Activated gamma-delta T cell (primary cell): Measurements from ENCODE around the gene SETD5.

ENCODE experiments used
- DNase-seq: peaks from one replicate; lab custom pipeline; 2025; lab: John Stamatoyannopoulos, UW
- total RNA-seq, 2 donors: gene quantifications; one replicate each; lab custom pipeline; 2026; lab: John Stamatoyannopoulos, UW

The SETD5 gene, protein sequence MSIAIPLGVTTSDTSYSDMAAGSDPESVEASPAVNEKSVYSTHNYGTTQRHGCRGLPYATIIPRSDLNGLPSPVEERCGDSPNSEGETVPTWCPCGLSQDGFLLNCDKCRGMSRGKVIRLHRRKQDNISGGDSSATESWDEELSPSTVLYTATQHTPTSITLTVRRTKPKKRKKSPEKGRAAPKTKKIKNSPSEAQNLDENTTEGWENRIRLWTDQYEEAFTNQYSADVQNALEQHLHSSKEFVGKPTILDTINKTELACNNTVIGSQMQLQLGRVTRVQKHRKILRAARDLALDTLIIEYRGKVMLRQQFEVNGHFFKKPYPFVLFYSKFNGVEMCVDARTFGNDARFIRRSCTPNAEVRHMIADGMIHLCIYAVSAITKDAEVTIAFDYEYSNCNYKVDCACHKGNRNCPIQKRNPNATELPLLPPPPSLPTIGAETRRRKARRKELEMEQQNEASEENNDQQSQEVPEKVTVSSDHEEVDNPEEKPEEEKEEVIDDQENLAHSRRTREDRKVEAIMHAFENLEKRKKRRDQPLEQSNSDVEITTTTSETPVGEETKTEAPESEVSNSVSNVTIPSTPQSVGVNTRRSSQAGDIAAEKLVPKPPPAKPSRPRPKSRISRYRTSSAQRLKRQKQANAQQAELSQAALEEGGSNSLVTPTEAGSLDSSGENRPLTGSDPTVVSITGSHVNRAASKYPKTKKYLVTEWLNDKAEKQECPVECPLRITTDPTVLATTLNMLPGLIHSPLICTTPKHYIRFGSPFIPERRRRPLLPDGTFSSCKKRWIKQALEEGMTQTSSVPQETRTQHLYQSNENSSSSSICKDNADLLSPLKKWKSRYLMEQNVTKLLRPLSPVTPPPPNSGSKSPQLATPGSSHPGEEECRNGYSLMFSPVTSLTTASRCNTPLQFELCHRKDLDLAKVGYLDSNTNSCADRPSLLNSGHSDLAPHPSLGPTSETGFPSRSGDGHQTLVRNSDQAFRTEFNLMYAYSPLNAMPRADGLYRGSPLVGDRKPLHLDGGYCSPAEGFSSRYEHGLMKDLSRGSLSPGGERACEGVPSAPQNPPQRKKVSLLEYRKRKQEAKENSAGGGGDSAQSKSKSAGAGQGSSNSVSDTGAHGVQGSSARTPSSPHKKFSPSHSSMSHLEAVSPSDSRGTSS (N-terminal part only)
- 150 to 158 reads per million in 2 donors for total RNA-seq

DNA sequence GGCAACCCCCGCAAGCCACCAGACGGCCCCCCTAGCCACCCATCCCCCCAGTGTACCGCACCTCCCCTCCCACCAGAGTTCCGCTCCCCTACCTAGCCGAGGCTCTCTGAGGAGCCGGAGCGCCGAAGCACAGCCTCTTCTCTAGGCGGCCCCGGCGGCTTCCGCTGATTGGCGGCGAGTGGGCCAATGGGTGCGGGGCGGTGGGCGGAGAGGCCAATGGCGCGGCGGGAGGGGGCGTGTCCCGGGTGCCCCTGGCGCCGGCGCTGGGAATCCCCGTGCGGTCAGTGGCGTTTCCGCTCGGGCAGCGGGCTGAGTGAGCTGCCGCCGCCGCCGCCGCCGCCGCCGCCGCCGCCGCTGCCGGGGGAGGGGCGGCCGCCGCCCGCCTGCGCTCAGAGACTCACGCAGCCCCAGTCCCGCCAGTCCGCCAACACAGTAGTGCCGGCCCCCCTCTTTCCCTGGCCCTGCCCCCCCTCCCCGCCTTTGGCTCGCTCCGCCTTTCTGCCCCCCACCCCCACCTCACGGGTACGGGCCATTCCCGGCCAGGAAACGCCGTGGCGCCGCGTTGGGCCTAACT lies at the start of gene SETD5:
TSS of gene SETD5 (plus strand) at position 284 of the 574 bp plus-strand sequence. CDS start 31,324 bp downstream, outside the sequence.
- peak; percentile 100 for DNase-seq

DNA sequence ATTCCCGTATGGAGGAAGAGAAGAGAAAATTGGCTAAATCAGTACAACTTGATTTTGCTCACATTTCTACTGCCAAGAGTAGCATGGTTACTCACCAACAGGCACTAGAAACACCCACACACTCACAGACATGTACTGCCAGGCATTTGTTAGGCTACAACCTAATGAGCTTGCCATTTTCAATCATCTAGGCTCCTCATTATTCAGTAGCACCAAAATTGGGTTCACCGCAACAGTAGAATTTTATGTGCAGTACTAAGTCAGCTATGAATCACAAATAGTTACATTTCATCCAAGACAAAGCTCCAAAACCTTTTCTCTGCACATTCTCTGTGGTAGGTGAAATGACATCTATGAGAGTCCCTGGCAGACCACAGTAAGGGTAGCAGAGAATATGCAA lies 49.5 kb upstream of the SETD5 start:
- no peak for DNase-seq

DNA sequence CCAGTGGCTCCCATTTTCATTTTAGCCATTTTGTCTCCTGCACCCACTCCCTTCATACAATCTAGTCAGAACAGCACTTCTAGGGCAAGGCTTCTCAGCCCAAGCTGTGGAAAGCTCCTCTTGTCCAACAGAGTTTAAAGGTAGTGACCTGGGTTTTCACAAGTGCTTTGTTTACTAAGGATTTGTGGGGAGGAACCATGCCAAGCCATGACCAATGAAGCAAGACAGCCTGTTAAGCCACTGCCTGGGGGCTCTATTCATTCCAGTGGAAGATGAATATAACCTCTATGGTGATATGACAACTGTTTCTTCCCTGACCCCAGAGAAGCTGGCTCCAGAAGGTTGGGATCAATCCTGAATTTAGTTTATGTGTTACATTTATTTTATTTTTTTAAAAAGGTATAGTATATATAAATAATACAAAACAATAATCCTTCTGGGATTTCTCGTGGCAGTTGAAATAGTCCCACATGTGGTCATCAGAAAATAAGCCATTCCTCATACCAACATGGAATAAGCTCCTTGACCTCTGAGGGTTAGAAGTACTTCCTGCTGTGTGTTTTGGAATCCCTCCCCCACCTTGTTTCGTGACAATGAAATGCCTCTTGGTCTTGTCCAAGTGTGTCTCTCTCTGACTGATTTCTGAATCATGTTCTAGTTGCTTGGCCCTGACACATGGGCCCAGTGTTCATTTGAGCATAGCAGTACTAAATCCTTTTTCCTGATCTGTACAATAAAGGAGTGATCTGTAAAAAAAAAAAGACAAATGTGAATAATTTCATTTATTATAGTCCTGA lies 47.9 kb upstream of the SETD5 start:
- DNase-seq: no peak

DNA sequence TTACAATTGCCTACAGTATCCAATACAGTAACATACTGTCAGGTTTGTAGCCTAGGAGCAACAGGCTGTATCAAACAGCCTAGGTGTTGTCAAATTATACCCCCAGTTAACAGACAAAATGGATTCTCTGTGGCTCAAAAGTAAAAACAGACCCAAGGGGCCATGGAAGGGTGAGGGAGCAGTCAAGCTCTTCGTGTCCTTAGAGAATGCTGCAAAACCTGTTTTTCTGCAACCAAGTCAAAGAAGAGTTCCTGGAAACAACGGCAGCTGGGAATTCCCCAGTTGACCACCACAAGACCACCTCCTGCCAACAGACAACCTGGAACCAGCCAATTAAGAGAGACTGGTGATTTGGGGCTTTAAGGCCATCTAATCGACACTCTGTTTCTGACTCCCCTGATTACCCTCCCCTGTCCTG lies 45.7 kb upstream of the SETD5 start:
- DNase-seq: no peak

DNA sequence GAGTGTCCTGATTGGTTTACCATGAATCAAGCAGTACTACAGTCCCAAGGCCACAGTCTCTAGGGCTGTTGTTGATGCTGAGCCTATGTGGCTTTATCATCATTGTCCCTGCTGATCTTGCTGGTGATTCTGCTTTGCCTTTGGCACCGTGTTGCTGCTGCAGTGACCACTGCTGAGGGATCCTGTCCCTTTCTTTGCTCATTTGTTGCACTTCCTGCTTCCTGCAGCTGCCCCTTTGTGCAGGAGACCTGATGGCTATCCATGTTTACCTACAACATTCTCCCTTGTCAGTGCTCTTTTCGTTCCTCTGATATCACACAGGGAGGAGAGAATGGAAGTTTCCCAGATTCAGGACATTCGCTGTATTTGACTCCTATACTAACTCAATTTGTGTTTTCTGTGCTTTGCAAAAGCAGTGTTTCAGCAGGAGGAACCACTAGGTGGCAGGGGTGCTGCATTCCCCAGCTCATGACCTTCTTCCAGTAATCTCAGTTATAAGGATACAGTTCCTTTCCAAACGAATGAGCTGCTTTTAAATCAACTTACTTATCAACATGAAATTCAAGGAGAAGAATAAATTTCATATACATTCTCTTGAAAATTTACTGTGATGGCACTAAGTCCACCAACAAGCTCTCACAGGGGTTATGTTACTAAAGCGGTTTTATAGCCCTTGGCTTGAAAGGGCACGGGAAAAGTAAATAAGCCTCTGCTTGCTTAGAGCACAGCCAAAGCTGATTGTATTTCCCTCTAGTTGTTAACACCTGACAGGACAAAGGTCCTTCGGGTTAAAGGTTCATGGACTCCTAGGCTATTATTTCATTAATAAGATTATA lies 44.3 kb upstream of the SETD5 start:
- no peak for DNase-seq

DNA sequence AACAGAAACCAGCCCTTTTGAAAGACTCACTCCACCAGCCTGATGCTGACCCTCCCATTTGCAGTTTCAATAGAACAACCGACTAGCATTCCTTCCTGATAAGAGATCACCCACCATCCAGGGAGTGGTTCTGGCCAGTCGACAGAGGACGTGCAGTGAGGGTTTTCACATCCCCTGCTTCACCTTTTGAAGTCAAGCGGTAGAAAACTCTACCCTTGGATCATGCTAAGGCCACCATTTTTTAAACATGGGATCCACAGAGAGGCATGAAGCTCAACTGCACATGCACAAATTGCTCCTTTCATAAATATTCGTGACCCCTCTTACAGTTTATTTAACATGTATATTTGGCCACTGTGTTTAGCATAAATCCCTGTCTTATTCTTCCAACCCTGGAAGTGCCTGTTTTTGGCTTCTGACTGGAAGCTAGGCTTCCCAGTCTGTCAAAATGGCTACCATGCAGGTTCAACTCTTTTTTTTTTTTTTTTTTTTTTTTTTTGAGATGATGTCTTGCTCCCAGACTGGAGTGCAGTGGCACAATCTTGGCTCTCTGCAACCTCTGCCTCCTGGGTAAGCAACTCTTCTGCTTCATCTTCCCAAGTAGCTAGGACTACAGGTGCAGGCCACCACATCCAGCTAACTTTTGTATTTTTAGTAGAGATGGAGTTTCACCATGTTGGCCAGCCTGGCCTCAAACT lies 35.6 kb upstream of the SETD5 start:
- DNase-seq: no peak

DNA sequence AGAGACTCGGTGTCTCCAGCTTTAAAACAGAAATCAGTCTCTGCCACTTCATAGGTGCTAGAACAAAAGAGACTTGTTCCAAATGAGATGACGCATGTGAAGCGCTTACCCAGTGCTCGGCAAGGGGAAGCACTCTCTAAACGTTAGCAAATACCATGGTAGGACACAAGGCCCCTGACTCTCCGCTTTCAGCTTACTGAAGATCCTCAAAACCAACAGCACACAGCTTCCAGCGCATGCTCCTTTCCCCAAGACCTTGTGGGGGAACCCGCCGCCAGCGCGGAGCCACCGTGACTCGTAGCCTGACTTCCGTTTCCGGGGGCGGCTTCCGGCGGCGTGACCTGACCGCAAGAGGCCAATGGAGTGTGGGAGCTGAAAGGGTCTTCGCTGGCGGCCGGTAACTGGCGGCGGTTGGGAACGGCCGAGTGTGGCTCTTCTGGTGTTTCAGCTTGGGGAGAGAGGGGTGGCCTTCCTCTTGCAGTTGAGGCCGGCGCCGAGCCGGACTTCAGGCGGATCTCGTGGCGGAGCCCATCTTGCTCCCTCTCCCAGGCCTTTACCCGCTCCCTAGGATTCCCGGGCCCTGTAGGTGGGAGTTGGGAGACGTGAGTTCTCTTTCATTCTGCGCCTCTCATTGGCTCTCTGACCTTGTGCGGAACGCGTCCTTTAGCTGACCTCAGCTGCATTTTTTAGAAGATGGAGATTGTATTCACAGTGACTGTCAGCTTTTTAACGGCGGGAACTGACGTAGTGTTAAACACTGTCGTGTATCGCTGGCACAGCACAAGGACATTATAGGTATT lies 34.5 kb upstream of the SETD5 start, which contains the start of gene THUMPD3:
TSS of gene THUMPD3 (plus strand) at position 324 of the 800 bp plus-strand sequence. CDS start 2,015 bp downstream, outside the sequence.
- DNase-seq: peak; percentile 90

DNA sequence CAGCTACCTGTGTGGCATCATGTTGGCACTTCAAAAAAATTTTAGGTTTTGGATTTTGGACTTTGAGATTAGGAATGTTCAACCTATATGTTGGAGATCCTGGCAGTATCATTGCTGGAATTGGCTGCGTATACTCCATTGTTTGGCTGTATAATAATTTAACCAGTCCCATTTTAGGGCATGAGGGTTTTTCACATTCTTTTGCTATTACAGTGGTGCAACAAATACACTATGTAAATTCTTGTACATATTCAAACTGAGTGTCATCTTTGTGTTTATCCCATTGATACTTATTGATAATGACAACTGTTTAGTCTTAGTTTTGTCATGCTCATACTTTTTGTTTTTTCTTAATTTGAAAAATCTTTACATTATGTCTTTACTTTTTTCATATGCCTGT lies 27.9 kb upstream of the SETD5 start:
- no peak for DNase-seq

DNA sequence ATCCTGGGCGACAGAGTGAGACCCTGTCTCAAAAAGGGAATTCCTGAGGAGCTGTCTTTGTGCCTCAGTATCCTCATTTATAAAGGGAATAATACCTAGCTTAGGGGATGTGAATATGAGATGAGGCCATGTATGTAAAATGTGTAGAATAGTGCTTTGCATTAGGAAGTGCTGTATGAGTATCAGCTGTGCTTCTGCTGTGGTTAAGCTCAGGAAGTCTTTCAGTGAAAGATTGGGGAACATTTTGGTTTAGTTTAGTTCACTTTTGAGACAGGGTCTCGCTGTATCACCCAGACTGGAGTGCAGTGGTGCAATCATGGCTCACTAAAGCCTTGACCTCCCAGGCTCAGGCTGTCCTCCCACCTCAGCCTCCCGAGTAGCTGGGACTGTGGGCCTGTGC lies 23.9 kb upstream of the SETD5 start:
- no peak for DNase-seq

DNA sequence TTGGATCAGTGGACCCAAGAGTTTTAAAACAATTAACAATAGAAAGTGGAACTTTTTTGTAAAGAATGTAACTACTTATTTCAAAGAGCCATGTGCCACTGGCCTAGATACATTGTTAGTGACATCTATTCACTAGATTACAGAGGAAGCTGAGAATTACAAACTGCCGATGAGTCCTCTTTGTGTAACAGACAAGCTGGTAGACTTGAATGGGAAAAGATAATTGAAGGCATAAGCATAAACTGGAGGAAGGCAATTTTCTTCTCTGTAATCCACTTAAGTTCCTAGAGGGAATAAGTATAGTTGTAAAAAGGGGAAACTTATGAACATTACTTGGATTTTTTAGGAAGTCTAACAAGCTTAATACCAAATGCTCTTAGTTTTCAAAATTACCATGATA lies 19.4 kb upstream of the SETD5 start:
- no peak for DNase-seq

DNA sequence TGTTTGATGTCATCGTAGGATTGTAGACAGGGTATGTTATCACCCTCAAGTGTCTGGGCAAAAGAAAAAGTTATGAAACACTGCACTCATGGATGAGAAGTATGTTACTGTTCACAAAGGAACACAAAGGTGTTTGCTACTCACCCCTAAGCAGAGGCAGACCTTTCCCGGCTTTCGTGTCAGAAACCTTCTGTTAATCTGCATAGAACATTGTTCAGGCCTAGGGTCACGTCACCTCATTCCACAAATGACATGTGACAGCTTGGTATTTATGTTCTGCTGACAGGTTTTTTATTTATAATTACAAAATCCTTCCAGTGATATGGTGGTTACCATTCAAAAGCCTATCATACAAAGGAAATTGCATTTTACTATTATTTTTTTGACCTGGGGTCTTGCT lies 18.1 kb upstream of the SETD5 start:
- DNase-seq: no peak

DNA sequence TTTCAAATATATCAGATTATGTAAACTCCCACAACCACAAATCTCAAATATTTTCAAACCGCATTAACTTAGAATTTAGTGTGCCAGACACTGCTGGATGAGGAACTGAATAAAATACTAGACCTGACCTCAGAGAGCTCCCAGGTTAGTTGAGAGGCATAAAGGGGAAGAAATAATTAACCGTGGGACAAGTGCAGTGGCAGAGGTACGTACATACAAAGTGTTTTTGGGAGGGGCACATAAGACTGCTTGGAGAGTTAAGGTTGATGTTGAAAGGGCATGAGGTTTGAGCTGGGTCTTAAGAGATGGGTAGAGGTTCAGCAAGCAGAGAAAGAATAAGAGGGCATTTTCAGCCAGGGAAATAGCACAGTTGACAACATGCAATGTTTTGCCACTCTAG lies 17.4 kb upstream of the SETD5 start:
- no peak for DNase-seq

DNA sequence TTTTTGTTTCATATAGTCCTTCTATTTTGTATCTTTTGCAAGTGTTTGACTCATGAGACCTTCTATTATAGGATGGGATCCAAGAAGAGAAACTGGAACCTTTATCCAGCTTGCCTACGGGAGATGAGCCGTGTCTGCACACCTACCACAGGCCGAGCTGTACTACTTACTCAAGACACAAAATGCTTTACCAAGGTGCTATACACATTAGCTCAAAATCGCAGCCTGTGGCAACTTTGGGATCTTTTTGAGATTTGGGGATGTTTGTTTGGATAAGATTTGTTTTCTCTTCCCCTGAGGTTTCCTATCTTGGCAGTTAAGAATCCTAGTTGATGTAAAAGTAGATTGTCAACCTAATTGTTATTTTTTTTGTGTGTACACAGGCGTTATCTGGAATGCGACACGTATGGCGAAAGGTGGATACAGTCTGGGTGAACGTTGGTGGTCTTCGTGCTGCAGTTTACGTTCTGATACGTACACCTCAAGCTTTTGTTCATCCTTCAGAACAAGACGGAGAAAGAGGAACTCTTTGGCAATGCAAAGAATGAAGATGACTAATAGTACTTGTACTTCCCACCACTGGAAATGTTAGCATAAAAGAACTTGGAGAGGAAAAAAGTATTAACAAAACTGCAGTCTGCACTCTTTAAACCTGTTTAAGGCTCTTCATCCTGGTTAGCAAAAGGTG lies 13.1 kb upstream of the SETD5 start:
- no peak for DNase-seq

DNA sequence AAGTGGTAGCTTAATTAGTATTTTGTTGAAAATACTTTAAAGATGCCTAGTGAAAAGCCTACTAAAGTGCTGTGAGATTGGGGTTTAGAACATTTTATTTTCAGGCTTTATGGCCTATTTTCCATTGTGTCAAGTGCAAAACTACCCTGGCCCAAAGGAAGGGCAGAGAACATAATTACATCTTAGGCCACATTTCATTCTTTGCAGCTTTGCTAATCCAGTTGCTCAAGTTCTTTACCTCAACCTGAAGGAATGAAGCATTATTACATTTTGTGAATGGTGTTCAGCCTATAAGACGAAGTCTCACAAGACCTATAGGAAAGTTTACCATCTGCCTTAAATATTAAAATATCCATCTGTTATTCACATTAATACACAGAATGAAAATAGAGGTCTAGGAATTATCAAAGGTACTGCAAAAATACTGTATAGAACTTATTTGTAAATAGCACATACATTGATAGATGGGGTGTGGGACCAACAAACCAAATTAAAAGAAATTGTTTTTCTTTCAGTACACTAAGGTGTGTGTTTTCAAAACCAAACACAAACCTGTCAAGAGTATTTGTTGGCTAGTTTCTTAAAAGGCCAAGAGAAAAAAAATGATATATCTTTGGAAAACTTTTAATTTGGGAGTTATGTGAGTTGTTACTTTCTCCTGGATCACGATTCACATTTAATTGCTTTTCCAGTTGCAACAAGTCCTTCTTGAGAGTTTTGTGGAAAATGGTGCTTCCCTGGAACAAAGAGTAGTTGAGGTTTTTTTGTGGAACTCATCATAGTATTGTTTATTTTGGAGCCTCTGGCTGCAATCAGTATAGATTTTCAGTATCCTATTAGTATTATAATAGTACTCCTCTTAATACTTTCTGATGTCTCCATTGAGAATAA lies 12.0 kb upstream of the SETD5 start:
- no peak for DNase-seq

DNA sequence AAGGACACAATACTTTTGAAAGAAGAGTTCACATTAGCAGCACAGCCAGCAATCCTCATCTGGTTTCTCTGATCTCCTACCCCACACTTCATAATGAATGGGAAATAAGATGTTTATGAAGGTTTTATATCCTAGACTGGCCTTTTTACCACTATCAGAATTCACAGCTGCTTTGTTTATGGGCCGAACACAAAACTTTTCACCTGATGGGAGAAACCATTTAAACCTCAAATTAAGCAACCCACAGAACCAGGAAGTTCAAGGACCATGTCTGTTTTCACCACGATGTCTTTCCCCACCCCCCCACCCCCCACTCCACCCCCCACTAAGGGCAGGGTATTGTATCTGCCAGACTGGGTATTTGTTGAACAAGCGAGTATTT lies 11.3 kb upstream of the SETD5 start:
- no peak for DNase-seq

DNA sequence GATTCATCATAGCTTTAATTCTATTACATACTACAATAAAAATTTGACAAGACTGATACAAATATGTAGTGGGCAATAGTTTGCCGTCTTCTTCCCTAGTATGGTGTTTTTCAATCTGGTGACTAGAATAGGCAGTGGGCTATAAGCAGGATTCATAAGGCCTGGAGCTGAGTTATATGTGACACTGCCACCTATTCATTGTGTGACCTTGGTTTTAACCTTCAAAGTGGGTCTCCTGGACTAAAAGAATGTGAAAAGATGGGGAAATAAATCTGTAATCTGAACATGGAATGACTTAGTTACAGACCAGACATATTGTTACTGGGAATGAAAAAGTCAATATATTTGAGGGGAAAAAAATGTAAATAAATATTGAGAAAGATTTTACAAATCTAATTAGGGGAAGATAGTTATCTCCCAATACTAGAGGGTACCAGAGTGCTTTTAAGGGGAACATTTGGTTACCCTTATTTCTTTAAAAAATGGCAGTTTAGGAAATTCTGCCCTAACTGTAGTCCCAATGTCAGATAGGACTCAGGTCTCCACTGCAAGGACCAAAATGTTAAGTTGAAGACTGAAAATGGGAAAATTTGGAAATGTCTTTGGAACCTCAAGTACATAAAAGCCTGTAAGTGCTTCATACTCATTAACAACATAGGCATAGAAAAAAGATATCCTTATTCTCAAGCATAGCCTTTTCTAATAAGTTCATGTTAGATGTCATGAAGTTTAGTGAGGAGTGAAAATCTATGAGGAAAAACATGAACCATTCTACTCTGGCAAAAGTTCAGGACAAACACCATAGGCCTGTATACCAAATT lies 10.7 kb upstream of the SETD5 start:
- DNase-seq: no peak
